Mesothelial cell of epicardium (in vitro differentiated cells): ENCODE measurements around the gene NEUROD4. TPM values are rescaled to one million over a fixed set of nuclear protein-coding genes. Genes with fewer than 3 reads are reported as not detected.

Experiments used
- DNase-seq, 2 experiments: peaks; one replicate each; pipeline ENCODE4 v3.0.0; 2021; ENCODE audit warnings: low spot score in 2 of 2; ENCODE audit not compliant: unreplicated experiment in 2 of 2
- H3K27ac Mint-ChIP-seq: 2 replicates; pipeline ENCODE4 v1.8.0; 2021; ENCODE audit warnings: mixed read lengths
- H3K27me3 Mint-ChIP-seq: 2 replicates; pipeline ENCODE4 v1.8.0; 2021; ENCODE audit warnings: low read depth, mixed read lengths
- H3K36me3 Mint-ChIP-seq: 2 replicates; pipeline ENCODE4 v1.8.0; 2021; ENCODE audit warnings: mixed read lengths
- H3K4me1 Mint-ChIP-seq: 2 replicates; pipeline ENCODE4 v1.8.0; 2021; ENCODE audit warnings: mixed read lengths
- H3K4me3 Mint-ChIP-seq: 2 replicates; pipeline ENCODE4 v1.8.0; 2021; ENCODE audit warnings: mild to moderate bottlenecking, moderate library complexity, mixed read lengths
- H3K9me3 Mint-ChIP-seq: 2 replicates; pipeline ENCODE4 v1.8.0; 2021; ENCODE audit warnings: mixed read lengths
- CTCF ChIP-seq: fragments of 200-600 bp; sonication (generic); IDR thresholded peaks from one replicate; pipeline ENCODE4 v1.5.0; 2021; ENCODE audit warnings: antibody characterized with exemption; ENCODE audit not compliant: unreplicated experiment
- total RNA-seq: library from RNA; stranded (reverse); gene quantifications from 3 replicates; pipeline ENCODE4 v1.2.1, GENCODE V29; 2021

NEUROD4 gene
- total RNA-seq, 1 donor from 2014 or later, result not detected

- peaks cover 2% of the 10 kb centered on the region for H3K4me1 Mint-ChIP-seq
- H3K27ac Mint-ChIP-seq, result no peak overlapping the region
- no peak for TF ChIP-seq CTCF
- no peak for DNase-seq
- H3K4me3 Mint-ChIP-seq, result no peak overlapping the region
- H3K36me3 Mint-ChIP-seq, result no peaks in the 10 kb centered on the region
- peaks cover 27% of the 10 kb centered on the region for H3K27me3 Mint-ChIP-seq
- no peaks in the 10 kb centered on the region for H3K9me3 Mint-ChIP-seq
These were observed 28.4 kb upstream of the NEUROD4 start for GRCh38 chr12:54991161-54991990.

- DNase-seq, result no peak
- Mint-ChIP-seq H3K27ac (no peak overlapping the region), H3K4me1 (peaks cover 2% of the 10 kb centered on the region), H3K36me3 (no peaks in the 10 kb centered on the region), H3K4me3 (no peak overlapping the region), H3K27me3 (peaks cover 33% of the 10 kb centered on the region), H3K9me3 (no peaks in the 10 kb centered on the region)
- no peak for TF ChIP-seq CTCF
These were observed 27.8 kb upstream of the NEUROD4 start for GRCh38 chr12:54991991-54992375.

- H3K27me3 Mint-ChIP-seq, result peaks cover 42% of the 10 kb centered on the region
- TF ChIP-seq CTCF, result peak; percentile 96
- peak in 1 of 2 experiments; percentile 49 for DNase-seq
- H3K36me3 Mint-ChIP-seq, result no peaks in the 10 kb centered on the region
- peaks cover 2% of the 10 kb centered on the region for H3K4me1 Mint-ChIP-seq
- H3K4me3 Mint-ChIP-seq, result no peak overlapping the region
- no peaks in the 10 kb centered on the region for H3K9me3 Mint-ChIP-seq
- no peak overlapping the region for H3K27ac Mint-ChIP-seq
These were observed 26.5 kb upstream of the NEUROD4 start for GRCh38 chr12:54993181-54993835.

- no peaks in the 10 kb centered on the region for H3K4me1 Mint-ChIP-seq
- H3K27ac Mint-ChIP-seq, result no peak overlapping the region
- no peak for TF ChIP-seq CTCF
- H3K9me3 Mint-ChIP-seq, result no peaks in the 10 kb centered on the region
- H3K36me3 Mint-ChIP-seq, result no peaks in the 10 kb centered on the region
- DNase-seq, result no peak
- no peak overlapping the region for H3K4me3 Mint-ChIP-seq
- peaks cover 46% of the 10 kb centered on the region for H3K27me3 Mint-ChIP-seq
These were observed 23.6 kb upstream of the NEUROD4 start for GRCh38 chr12:54996205-54996604.

- TF ChIP-seq CTCF, result no peak
- no peak for DNase-seq
- no peaks in the 10 kb centered on the region for H3K36me3 Mint-ChIP-seq
- H3K27ac Mint-ChIP-seq, result no peak overlapping the region
- H3K9me3 Mint-ChIP-seq, result no peaks in the 10 kb centered on the region
- H3K4me3 Mint-ChIP-seq, result no peak overlapping the region
- no peaks in the 10 kb centered on the region for H3K4me1 Mint-ChIP-seq
- peaks cover 48% of the 10 kb centered on the region for H3K27me3 Mint-ChIP-seq
These were observed 21.7 kb upstream of the NEUROD4 start for GRCh38 chr12:54997929-54998522.
